HUDEP-2 (cell line): ENCODE data around the gene KCTD19.

Source experiments
- DNase-seq, 76 experiments: peaks; one replicate each; lab custom pipeline; 2025; ENCODE audit not compliant: unreplicated experiment in 76 of 76; lab: John Stamatoyannopoulos, UW

The KCTD19 gene

GRCh38 chr16:67284699-67285646 is 41.6 kb downstream of the KCTD19 start:
- peak in 20 of 76 experiments; percentile 4 to 37 (median 18) for DNase-seq

DNA sequence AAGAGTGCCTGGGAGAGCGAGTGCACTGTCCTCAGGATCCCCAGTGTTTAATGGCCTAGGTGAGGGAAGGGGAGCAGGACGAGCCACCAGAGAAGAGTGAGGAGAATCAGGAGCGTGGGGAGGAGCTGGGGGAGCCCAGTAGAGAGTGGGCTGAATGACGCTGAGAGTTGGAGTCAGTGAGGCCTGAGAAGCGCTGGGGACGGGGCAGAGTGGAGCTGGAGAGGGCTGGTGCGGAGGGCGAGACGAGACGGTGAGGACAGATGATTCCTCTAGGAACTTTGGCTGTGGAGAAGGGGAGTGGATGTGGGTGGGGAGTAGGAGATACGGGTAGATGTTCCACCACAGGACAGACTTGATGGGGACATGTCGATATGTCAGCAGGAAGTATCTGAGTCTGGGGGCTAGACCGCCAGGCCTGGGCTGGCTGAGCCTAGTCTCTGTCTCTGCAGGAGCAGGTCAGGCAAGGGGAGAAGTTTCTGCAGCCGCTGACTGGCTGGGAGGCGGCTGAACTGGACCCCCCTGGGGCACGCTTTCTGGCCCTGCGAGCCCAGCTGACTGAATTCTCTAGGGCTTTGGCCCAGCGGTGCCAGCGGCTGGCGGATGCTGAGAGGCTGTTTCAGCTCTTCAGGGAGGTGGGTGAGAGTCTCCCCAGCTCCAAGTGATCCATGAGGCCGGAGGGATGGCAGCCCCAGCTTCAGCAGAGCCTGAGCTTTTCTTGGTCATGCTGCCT is 42.5 kb downstream of the KCTD19 start:
- no peak for DNase-seq

GRCh38 chr16:67283039-67283825 is 43.3 kb downstream of the KCTD19 start:
- DNase-seq, result no peak

GRCh38 chr16:67282447-67282805 is 44.1 kb downstream of the KCTD19 start:
- no peak for DNase-seq

GRCh38 chr16:67281536-67282446 is 44.8 kb downstream of the KCTD19 start:
- DNase-seq, result no peak

GRCh38 chr16:67280090-67281015 is 46.2 kb downstream of the KCTD19 start:
- no peak for DNase-seq

- DNase-seq, result peak in 72 of 76 experiments; percentile 24 to 86 (median 71)
Observed at GRCh38 chr16:67279296-67280089, 47.0 kb downstream of the KCTD19 start, which contains the start of gene PLEKHG4. Gene PLEKHG4, plus strand, starts transcription at chr16:67279532. Its CDS starts 513 bp downstream, at chr16:67280045.

- DNase-seq, result peak in 52 of 76 experiments; percentile 2 to 86 (median 53)
Observed at GRCh38 chr16:67278773-67279295, 47.7 kb downstream of the KCTD19 start.

- DNase-seq, result peak in 7 of 76 experiments; percentile 26 to 70 (median 41)
Observed at GRCh38 chr16:67277999-67278772, 48.4 kb downstream of the KCTD19 start.

GRCh38 chr16:67277294-67277998 is 49.1 kb downstream of the KCTD19 start:
- DNase-seq, result peak in 50 of 76 experiments; percentile 4 to 80 (median 46)

DNA sequence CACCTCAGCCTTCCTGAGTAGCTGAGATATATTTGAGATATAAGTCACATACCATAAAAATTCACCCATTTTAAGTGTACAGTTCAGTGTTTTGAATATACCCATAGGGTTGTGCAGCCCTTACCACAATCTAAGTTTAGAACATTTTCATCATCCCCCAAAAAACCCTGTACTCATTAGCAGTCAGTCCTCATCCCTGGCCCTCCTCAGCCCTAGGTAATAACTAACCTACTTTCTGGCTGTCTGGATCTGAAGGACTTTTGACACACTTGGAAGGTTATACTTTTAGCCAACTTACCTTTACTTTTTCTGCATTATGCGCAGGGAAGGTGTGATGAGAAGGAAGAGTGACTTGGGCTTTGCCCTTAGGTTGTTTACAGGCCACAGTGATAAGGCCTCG is 51.2 kb downstream of the KCTD19 start:
- DNase-seq, result no peak

- DNase-seq, result no peak
Observed at GRCh38 chr16:67271446-67271845, 55.1 kb downstream of the KCTD19 start.

DNA sequence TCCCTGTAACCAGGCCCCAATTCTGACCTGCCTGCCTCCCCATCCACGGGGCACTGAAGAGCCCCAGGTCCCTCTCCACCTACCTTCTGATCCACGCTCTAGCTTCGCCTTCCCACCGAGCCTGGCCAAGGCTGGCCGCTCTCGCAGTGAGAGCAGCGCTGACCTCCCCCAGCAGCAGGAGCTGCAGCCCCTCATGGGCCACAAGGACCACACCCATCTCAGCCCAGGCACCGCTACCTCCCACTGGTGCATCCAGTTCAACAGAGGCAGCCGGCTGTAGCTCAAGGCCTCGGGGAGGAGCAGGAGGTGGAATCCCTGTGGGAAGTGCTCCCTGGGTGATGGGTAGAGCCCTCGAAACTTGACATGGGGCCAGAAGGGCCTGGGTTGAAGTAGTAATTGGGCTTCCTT is 55.6 kb downstream of the KCTD19 start:
- DNase-seq, result no peak

DNA sequence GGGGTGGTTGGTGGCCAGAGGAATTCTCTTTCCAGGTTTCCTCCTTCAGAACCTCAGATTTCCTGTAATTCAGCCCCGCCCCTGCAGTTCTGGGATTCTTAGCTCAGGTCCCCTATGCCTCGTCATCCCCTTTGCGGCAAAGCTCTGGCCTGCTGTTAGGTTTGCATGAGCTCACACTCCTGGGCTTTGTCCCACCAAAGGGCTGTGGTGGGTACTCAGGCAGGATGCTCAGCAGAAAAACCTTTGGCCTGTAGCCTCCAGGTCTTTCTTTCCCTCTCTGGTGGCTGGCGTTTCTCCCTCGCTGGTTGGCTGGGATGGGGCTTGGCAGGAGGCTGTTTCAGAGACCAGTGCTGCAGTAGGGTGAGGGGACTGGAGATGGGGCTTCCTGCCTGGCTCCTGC is 56.8 kb downstream of the KCTD19 start:
- DNase-seq, result no peak

GRCh38 chr16:67268136-67268579 is 58.4 kb downstream of the KCTD19 start:
- peak in 74 of 76 experiments; percentile 34 to 99 (median 92) for DNase-seq

- DNase-seq, result no peak
Observed at GRCh38 chr16:67265834-67266233, 60.7 kb downstream of the KCTD19 start.
